Stimulated activated CD4-positive, alpha-beta T cell treated with anti-CD3 and anti-CD28 coated beads, Interleukin-2, amount 100 ng/mL, for 48 hours (primary cell): ENCODE data around the gene SMPD3.

Experiments
- DNase-seq, 2 donors: peaks; one replicate each; pipeline ENCODE4 v3.0.0-alpha.2; 2020

The SMPD3 gene

DNA sequence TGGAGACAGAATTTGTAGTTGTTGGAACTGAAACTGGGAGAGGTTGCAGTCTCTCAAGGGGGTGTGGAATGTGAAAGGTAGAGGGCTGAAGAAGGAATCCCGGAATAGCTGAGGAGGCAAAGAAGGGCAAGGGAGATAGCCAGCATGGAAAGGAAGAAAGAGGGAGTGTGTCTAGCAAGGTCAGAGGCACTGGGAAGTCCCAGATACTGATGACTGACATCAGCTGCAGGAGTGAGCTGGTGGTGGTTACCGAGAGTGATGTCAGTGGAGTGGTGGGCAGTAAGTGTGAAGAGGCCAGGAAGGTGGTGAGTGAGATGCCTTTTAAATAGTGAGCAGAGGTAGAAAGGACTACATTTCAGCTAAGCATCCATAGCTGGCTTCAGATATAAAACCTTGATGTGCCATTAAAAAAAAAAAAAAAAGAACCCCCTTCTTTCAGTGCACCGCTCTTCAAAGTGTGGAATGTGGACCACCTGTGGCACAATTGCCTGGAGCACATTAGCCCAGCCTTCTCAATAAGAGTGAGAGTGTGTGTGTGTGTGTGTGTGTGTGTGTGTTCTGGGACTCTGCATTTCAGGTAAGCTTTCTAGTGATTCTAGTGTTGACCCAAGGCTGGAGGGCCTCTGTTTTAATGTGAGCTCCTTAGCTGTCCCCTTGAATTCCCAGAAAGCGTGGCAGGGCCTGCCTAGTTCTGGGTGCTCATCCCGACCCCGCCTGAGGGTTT, 129.0 kb downstream of the SMPD3 start:
- DNase-seq, result peak; percentile 20 to 36

DNA sequence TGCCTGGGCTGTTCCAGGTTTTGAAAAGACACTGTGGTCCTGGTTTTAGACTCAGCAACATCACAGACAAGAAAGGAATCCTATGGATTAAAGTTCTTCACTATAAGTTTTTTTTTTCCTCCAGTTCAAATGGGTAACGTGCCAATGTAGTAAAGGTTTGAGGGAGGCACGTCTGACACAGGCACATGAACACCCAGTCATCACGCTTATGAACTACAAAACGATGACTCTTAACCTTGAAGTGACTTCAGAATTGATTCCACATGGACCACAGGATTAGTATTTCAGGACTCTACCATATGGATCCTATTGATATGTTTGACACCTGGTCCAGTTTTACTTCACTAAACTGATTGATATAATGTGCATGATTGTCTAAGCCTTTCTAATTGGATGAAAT, 135.2 kb downstream of the SMPD3 start:
- no peak for DNase-seq

DNA sequence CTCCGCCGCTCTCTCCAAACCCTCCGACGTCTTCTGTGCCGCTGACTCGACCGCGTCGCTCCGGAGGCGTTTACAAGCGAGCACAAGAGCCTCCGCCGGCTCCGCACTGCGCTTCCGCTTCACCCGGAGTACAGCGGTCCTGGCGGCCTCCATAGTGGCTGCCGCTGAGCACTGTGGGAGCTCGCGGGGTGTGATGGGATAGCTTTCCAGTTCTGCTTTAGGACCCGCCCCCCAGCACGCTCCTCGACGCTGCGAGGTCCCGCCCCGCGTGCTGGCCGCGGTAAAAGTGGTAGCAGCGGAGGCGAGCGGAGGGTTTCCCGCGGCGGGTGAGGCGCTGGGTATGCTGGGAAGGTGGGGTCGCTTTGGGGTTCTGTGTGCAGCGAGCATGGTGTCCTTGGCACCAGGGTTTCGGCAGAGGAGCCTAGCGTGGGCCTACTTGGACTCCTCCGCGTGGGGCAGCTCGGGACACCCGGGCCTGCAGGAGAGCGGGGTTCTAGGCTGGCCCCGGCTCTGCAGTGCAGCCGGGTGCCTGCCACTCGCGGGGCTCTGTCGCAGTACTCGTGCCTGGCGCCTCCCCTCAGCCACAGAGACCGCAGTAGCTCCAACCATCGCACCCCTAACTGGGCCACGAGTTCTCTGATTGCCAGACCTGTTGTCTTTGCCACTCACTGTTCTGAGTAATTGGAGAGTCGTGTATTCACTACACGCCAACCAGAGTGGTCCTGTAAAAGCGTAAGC, 137.4 kb downstream of the SMPD3 start, which contains the start of the genes PRMT7 and SLC7A6OS:
PRMT7 (plus strand) TSS at position 246 of the 738 bp plus-strand sequence. CDS start 4,961 bp downstream, outside the sequence.
SLC7A6OS (minus strand) TSS at position 173 of the 738 bp plus-strand sequence; CDS start at position 153, 20 bp downstream.
- DNase-seq, result peak; percentile 83 to 89

DNA sequence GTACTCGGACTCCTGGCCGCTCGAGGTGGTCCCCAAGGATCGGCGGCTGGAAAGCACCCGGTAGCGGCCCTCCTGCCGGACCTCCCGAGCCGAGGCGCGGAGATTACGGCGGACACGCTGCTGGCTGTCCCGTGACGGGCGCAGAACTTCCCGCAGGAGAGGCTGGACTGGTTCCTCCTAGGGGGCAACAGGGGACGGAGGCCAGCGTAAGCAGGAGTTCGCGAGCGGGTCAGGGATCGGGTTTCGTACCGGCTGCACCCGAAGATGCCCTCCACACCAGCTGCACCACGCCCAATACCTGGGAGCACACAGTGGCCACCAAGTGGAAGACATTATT, 137.9 kb downstream of the SMPD3 start:
- no peak for DNase-seq

DNA sequence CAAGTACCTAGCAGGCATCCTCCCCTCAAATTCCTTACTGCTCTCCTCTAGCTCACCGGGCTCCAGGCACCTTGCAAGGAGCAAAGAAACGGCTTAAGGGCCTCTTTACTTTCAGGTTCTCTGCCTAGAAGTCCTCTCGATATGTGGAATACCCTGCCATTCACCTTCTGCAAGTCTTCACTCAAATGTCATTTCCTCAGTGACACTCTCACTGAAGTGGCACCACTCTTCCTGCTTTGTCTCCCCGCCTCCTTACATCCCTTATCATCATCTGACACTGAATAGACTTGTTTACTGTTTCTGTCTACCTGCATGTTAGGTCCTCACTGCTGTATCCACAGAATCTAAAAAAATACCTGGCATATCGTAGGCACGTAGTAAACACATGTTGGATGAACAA, 138.5 kb downstream of the SMPD3 start:
- no peak for DNase-seq
